DMS53 treated with DMSO at 0.1 percent for 48 hours (cell line): ENCODE results near the gene HOMEZ.
"Not testable (repeated sequence)": the region's sequence is repeated elsewhere in the genome, so short reads cannot be mapped to it uniquely, and the experiment has no call there.

Experiments
- DNase-seq: peaks from one replicate; lab custom pipeline; 2025; ENCODE audit not compliant: unreplicated experiment; lab: John Stamatoyannopoulos, UW

HOMEZ gene, protein sequence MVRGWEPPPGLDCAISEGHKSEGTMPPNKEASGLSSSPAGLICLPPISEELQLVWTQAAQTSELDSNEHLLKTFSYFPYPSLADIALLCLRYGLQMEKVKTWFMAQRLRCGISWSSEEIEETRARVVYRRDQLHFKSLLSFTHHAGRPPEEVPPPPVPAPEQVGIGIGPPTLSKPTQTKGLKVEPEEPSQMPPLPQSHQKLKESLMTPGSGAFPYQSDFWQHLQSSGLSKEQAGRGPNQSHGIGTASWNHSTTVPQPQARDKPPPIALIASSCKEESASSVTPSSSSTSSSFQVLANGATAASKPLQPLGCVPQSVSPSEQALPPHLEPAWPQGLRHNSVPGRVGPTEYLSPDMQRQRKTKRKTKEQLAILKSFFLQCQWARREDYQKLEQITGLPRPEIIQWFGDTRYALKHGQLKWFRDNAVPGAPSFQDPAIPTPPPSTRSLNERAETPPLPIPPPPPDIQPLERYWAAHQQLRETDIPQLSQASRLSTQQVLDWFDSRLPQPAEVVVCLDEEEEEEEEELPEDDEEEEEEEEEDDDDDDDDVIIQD

DNA sequence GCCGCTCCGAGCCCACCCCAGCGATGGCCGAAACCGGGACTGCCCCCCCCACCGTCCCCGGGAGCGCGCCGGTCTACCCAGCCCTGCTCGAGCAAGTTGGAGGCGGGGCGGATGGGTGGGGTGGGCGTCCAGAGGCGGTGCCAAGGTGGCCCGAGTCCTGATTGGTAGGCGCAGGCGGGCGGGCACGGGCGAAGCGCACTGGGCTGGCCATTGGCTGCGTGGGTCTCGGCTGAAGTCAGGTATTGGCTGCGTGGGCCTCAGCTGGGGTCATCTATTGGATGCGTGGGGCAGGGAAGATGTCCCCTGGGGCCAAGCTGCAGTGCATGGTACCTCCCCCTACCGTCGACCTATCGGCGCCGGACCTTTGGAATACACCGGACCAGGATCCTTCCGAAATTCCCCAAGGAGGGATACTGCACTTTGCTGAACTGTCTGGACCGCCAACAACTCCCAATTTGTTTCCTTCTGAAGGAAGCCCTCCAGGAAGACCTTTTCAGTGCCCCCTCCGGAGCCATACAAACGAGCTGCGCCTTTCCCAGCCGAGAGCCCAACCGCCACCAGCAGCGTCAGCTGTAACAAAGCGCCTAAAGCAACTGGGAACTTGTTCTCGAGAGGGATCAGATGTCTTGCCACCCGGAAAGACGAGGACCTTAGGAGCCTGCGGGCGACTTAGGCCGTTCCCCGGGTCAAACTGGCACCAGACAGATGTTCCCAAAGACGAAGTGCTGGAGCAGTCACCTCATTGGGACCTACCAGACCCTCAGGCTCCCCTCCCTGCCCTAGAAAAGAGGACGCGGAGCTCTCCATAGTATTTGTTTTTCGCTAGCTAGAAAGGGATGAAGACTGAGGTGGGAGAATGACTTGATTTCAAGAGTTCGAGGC is at the start of gene HOMEZ:
TSS of gene HOMEZ (minus strand) at position 113 of the 882 bp plus-strand sequence. CDS start 180 bp downstream, outside the sequence.
- DNase-seq, result peak; percentile 92

DNA sequence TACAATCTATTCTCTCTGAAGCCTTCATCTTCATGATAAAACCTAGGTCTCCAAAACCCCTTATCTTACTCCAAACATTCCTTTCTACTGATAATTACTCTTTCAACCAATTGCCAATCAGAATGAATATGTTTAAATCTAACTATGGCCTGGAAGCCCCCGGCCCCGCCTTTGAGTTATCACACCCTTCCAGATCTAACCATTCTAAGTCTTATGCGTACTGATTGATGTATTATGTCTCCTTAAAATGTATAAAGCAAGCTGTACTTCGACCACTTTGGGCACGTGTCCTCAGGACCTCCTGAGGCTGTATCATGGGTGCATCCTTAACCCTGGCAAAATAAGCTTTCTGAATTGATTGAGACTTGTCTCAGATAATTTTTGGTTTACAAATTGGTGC is 49.7 kb upstream of the HOMEZ start:
- DNase-seq, result no peak

DNA sequence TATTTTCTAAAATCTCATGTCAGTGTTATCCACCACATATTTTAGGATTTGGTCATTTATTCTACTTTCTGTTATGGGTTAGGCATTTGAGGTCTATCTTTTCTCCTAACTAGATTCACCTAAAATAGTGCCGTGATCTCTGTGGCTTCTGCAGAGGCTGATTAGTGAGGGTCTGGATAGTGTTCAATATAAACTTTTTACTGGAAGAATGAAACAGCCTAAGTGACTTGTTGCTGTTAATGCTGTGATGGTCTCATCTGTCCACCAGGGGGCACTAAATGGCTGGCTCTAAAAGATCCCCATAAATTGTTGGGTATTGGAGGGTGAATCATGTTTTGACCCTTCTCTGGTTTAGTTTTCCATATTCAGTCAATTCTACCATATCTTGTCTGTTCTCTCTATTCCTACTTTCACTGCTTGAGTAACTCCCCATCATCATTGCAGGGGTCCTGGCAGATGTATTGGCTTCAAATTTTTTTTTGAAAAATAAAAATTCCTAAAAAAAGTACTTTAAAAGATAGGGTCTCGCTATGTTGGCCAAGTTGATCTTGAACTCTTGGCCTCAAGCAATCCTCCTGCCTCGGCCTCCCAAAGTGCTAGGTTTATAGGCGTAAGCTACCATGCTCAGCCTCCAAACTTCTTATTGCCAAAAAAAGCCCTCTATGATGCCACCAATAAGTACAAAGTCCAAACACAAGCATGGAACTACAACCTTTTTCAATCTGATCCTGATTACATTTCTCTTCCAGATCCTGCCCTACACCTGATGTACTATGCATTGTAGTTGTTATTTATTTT is 42.2 kb upstream of the HOMEZ start:
- peak; percentile 55 for DNase-seq

DNA sequence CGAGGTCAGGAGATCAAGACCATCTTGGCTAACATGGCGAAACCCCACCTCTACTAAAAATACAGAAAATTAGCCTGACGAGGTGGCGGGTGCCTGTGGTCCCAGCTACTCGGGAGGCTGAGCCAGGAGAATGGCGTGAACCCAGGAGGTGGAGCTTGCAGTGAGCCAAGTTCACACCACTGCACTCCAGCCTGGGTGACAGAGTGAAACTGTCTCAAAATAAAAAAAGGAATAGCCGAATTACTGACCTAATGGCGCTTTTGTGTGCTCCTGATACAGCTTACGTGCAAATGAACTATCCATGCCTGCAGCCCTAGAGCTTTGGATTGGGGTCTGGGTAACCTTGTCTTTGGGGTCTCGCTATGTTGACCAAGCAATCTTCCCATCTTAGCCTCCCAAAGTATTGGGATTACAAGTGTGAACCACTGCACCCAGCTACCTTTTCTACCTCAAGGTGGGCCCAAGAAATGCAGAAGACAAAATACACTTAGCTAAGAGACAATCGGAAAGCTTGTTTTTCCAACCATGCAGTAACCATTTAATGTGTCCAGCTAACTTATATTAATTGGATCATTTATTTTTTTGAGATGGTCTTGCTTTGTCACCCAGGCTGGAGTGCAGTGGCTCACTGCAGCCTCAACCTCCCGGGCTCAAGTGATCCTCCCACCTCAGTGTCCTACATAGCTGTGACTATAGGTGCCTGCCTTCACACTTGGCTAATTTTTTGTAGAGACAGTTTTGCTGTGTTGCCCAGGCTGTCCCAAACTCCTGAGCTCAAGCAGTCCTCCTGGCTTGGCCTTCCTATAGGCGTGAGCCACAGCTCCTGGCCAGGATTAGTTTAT is 40.8 kb upstream of the HOMEZ start:
- no peak for DNase-seq

DNA sequence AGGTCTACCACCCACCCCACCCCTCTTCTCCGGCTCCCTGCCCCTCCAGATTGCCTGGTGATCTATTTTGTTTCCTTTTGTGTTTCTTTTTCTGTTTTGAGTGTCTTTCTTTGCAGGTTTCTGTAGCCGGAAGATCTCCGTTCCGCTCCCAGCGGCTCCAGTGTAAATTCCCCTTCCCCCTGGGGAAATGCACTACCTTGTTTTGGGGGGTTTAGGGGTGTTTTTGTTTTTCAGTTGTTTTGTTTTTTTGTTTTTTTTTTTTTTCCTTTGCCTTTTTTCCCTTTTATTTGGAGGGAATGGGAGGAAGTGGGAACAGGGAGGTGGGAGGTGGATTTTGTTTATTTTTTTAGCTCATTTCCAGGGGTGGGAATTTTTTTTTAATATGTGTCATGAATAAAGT is 39.8 kb upstream of the HOMEZ start:
- not testable (repeated sequence) for DNase-seq

DNA sequence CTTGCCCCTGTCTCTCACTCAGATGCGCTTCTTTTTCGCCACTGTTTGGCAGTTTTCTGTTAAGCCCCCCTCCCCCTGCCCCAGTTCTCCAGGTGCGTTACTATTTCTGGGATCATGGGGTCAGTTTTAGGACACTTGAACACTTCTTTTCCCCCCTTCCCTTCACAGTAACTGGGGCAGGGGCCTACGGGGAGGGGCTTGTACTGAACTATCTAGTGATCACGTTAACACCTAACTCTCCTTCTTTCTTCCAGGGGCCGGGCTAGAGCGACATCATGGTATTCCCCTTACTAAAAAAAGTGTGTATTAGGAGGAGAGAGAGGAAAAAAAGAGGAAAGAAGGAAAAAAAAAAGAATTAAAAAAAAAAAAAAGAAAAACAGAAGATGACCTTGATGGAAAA is 39.1 kb upstream of the HOMEZ start:
- no peak for DNase-seq

DNA sequence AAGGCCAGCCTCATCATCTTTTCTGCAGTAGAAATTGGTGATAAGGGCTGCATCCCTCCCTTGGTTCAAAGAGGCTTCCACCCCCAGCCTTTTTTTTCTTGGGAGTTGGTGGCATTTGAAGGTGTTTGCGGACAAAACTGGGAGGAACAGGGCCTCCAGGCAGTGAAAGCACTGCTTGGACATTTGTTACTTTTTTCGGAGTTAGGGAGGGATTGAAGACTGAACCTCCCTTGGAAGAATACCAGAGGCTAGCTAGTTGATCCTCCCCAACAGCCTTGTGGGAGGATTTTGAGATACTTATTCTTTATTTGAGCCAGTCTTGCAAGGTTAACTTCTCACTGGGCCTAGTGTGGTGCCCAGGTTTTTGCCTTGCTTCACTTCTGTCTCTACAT is 38.5 kb upstream of the HOMEZ start:
- no peak for DNase-seq

DNA sequence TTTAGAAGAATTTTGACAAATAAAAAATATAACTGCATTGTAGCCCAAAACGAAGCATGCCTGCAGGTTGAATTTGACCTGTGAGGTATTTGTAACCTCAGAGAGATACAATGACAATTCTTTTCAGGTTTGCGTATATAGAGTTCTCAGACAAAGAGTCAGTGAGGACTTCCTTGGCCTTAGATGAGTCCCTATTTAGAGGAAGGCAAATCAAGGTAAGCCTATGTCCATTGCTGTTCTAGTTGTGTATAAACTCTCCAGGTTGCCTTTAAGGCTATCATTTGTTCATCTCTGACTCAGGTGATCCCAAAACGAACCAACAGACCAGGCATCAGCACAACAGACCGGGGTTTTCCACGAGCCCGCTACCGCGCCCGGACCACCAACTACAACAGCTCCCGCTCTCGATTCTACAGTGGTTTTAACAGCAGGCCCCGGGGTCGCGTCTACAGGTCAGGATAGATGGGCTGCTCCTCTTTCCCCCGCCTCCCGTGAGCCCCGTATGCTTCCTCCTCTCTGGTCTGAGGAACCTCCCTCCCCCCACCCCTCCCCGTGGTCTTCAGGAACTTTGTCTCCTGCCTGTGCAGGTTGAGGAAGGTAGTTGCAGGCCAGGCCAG is 38.0 kb upstream of the HOMEZ start:
- no peak for DNase-seq

DNA sequence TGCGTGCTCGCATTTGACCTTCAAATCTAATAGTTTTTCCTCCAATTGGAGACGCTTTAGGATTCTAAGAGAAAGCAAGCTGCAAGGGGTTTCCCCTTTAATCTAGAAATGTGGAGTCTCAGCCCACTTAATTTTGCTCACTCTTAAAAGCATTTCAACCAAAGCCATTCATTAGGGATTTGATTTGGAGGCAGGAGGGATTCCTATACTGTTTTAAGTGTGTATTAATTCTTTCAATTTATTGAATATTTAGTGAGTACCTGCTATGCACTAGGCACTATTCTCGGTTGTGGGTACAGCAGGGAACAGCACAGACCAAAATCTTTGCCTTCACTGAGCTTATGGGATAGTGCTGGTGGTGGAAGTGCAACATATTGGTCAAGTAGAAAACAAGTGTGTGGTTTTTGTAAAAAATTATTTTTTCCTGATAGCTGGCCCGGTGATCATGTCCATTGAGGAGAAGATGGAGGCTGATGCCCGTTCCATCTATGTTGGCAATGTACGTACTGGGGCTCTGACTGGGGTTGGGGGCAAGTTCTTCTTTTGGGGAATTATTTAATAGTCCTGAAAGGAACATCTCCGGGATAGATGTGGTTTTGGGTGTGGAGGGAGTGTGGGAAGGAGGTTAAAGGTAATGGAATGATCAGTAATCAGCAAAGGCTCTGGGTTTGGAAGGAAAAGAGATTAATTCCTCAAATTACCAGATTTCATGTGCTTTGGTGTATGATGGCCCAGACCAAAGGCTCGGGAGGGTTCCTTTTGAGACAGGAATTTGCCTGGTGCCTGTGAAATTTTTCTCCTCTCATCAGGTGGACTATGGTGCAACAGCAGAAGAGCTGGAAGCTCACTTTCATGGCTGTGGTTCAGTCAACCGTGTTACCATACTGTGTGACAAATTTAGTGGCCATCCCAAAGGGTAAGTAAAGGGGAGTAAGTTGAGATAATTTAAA is 36.9 kb upstream of the HOMEZ start:
- no peak for DNase-seq

DNA sequence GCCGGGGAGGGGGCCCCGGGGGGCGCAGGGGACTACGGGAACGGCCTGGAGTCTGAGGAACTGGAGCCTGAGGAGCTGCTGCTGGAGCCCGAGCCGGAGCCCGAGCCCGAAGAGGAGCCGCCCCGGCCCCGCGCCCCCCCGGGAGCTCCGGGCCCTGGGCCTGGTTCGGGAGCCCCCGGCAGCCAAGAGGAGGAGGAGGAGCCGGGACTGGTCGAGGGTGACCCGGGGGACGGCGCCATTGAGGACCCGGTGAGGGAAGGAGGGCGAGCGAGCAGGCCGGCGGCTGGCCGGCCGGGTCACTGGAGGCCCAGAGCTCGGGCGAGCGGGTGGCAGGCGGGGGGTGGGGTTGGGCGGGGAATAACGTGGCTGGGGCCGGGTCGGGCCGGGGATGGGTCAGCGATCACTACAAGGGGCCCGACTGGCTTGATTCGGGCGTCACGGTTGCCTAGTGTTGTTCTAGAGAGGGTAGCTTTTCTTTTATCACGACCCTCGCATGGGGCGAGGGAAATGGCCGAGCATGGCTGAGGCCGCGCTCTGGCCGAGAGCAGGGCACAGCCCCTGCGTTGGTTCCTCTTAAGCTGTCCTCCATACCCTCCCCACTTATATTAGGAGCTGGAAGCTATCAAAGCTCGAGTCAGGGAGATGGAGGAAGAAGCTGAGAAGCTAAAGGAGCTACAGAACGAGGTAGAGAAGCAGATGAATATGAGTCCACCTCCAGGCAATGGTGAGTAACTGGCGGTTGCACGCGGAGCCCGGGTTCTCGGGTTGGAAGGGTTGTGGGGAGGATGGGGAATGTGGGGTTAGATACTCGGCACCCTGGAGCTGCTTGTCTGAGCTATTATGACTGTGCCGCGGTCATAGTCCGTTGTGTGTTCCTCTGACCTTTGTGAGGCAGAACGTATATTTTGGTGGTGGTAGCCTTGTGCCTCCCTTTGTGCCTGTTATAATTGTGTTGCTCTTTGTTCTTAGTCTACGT is 35.9 kb upstream of the HOMEZ start:
- no peak for DNase-seq

DNA sequence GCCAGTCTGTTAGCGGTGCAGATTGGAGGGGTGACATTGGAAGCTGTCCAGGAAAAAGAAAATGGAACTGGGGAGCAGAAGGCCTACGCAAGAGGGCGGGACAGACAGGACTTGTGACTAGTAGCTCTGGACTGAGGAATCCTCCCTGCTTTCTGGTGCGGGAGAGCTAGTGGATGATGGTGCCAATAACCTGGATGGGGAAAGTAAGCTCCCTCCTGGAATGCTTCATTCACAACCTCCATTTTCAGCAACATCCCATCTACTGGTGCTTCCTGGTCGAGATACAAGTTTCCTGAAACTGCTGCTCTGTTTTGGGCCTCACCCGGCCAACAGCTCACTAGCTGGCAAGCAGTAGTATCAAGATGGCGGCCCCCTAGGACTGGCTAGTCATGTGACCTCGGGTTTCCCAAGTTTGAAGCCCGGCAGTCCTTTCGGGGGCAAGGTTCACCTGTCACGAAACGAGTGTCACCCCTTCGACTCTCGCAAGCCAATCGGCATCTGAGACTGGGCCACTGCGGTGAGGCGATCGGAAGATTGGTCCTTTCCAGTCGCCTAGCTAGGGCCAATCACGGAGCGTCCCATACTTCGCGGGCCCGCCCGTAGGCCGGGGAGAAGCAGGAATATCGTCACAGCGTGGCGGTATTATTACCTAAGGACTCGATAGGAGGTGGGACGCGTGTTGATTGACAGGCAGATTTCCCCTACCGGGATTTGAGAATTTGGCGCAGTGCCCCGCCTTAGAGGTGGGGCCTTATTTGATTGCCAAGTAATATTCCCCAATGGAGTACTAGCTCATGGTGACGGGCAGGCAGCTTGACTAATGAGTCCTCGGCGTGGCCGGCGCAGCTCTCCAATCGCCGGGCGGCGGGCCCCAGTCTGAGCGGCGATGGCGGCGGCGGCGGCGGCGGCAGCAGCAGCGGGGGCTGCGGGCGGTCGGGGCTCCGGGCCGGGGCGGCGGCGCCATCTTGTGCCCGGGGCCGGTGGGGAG is 34.9 kb upstream of the HOMEZ start, which contains the start of gene PABPN1:
TSS of gene PABPN1 (plus strand) at position 874 of the 988 bp plus-strand sequence. CDS start at position 887, 13 bp downstream.
- peak; percentile 97 for DNase-seq

DNA sequence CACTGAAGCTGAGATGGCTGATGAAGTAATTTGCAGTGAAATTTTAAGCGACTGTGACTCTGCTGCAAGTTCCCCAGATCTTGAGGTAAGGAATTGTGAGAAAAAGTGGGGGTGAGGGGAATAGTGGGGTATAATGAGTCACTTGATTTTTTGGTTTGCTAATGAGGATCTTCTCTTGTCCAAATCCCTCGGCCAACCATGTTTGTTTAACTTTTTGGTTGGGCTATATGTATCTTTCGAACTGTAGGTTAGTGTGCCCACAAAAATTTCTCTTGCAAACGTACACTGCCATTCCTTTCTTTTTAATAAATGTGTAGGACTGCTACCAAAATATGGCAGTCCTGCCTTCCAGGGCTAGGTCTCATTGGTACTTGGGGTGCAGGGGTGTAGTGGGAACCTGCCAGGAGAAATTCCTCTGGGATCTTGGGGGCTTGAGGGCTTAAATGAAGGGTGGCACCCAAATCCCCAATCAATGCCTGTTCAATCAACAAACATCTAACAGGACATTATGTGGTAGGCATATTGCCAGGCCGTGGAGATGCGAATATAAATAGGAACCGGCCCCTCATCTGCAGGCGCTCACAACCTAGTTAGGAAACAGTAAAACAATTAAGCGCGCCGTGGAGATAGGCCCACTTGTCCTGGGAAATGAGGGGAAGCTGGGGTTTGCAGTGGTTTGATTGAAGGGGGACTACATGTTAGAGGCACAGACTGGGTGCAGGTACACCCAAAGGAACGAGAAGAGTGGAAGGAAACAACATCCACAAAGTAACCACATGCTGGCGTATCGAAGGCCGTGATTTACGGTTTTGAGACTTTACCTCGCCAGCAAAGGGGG is 34.0 kb upstream of the HOMEZ start:
- no peak for DNase-seq

DNA sequence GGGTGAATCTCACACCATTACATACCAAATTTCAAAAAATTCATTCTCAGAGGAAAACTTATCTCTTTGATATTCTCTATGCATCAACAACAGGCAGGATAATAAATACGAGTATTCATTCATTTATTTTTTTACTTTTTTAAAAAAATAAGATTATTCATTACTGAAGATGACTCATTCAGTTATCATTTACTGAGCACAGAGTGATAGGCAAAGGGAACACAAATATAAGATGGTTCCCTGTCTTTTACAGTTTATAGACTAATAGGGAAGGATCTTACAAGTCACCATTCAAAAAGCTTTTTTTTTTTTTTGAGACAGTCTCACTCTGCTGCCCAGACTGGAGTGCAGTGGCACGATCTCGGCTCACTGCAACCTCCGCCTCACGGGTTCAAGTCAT is 30.4 kb upstream of the HOMEZ start:
- no peak for DNase-seq

DNA sequence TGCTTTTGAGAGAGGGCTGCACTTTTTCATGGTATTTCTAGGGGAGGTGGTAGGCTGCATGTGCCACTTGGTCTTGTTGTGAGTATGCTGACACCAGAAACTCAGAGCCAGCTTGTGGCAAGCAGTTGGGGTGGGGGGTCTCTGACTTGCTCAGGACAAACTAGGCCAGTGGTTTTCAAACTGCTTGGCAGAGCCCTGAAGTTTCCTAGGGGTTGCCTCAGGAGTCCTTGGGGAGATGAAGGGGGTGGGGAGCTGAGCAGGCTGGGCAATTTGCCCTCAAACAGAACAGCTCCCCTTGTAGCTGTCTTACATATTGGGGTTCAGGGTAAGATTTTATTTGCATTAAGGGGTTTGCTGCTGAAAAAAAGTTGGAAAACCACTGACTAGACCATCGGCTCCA is 24.6 kb upstream of the HOMEZ start:
- DNase-seq, result no peak
